ENCODE results near the gene ZC3H12C.

GRCh38 chr11:110158317-110159200 is 65.4 kb downstream of the ZC3H12C start:
- TF ChIP-seq SUZ12 (IDR thresholded peaks at IDR 0.05; ENCODE audit: extremely low read depth, insufficient read depth, insufficient read length) (no peak), YY1 (IDR thresholded peaks at IDR 0.05; ENCODE audit: insufficient read depth, insufficient read length) (no peak), ZNF274 (IDR thresholded peaks at IDR 0.05; ENCODE audit: low read depth, low read length) (no peak)

All from NT2/D1 (cell line).